Upper lobe of left lung (tissue), 6 donors: ENCODE measurements around the gene FAM177A1. TPM values are rescaled to one million over a fixed set of nuclear protein-coding genes. Genes with fewer than 3 reads are reported as not detected.
"Not testable (repeated sequence)": the region's sequence is repeated elsewhere in the genome, so short reads cannot be mapped to it uniquely, and the experiment has no call there.

Source experiments
- ATAC-seq, 2 donors: fragments of 200-7000 bp; cut with Tn5 transposase; one replicate each; pipeline ENCODE4 v1.9.1; 2022; ENCODE audit warnings: mild to moderate bottlenecking in 2 of 2, moderate library complexity in 2 of 2; ENCODE audit not compliant: low FRiP score in 2 of 2
- DNase-seq, 2 donors: peaks; one replicate each; pipeline ENCODE4 v3.0.0-alpha.2; 2019 to 2020
- H3K27ac ChIP-seq, 4 donors: fragments of 200-600 bp; sonication (generic); one replicate each; pipeline ENCODE4 v1.5.1; 2016 to 2019
- H3K27me3 ChIP-seq, 4 donors: fragments of 200-600 bp; sonication (generic); one replicate each; pipeline ENCODE4 v1.5.1; 2017 to 2019
- H3K36me3 ChIP-seq, 4 donors: fragments of 200-600 bp; sonication (generic); one replicate each; pipeline ENCODE4 v1.5.1; 2016 to 2019
- H3K4me1 ChIP-seq, 4 donors: fragments of 200-600 bp; sonication (generic); one replicate each; pipeline ENCODE4 v1.5.1; 2018 to 2019
- H3K4me3 ChIP-seq, 4 donors: fragments of 200-600 bp; sonication (generic); one replicate each; pipeline ENCODE4 v1.5.1; 2017 to 2019; ENCODE audit warnings: mild to moderate bottlenecking in 2 of 4, moderate library complexity in 1 of 4
- H3K9me3 ChIP-seq, 4 donors: fragments of 200-600 bp; sonication (generic); one replicate each; pipeline ENCODE4 v1.5.1; 2018 to 2019
- EP300 ChIP-seq, 4 donors: sonication (generic); formaldehyde crosslinking; IDR thresholded peaks; one replicate each; pipeline ENCODE4 v1.5.1; 2017; ENCODE audit warnings: antibody characterized with exemption in 4 of 4, control low read depth in 2 of 4
- POLR2A ChIP-seq, 4 donors: fragments of 450-650 bp; IDR thresholded peaks; one replicate each; pipeline ENCODE4 v1.5.1; 2016 to 2017; ENCODE audit warnings: antibody characterized with exemption in 4 of 4, mild to moderate bottlenecking in 2 of 4
- POLR2AphosphoS5 ChIP-seq, 2 donors: sonication (generic); formaldehyde crosslinking; IDR thresholded peaks; one replicate each; pipeline ENCODE4 v1.5.1; 2017; ENCODE audit warnings: antibody characterized with exemption in 2 of 2
- WGBS, 2 donors: methylation state at CpG; one replicate each; pipeline ENCODE4 v1.1.5; 2017 to 2018; 5-methylcytosine and 5-hydroxymethylcytosine counted together
- total RNA-seq, 6 donors: library from RNA; depleted of rRNA in 4 of 6; stranded (reverse); fragments of >200 nt in 4 of 6; gene quantifications; one replicate each; pipeline versions ENCODE4 v1.1.0 to v1.2.1, GENCODE V29; 2016 to 2021
- TF ChIP-seq, protein P1 (sequence below), 6 experiments: fragments of 450-650 bp in 4 of 6; fragments of 200-600 bp in 2 of 6; sonication (generic) in 2 of 6; IDR thresholded peaks; one replicate each; pipeline ENCODE4 v1.5.1; 2016 to 2019; ENCODE audit warnings: antibody characterized with exemption in 6 of 6
- donor health status: DM: no; HTN: no; CAD: no; lungs with moderate emphysema.
- donor health status: DM: no; HTN: yes; CAD: no; lungs with severe emphysema.

The FAM177A1 gene
- total RNA-seq, 6 donors from 2014 or later = 88.5 to 221 (median 116) TPM

DNA sequence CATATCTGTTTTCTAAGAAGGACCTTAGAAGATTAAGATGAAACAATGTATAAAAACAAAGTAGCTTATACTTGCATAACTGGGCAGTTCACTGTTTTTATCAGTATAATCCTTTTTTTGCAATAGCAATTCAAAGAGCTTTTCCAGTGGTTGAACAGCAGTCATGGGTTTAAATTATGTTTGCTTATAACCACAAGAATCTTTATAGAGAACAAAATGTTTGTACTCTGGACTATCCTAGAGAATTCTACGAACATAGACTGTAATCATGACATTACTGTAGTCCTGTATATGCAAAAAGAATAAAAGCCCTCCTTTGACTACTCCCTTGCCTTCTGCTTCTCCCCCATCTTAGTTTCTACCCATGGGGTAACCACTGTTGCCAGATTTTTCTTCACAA, 5.7 kb downstream of the FAM177A1 start:
- peaks cover 23 to 54% (median 39%) of the 10 kb centered on the region in 4 donors for H3K4me1 ChIP-seq
- H3K4me3 ChIP-seq = no peak overlapping the region
- no peaks in the 10 kb centered on the region for H3K9me3 ChIP-seq
- peak overlapping the region; percentile 50 to 98 (median 68) for H3K27ac ChIP-seq
- DNase-seq (no peak), ATAC-seq (peak; percentile 33 to 81)
- no peaks in the 10 kb centered on the region for H3K27me3 ChIP-seq
- H3K36me3 ChIP-seq = peaks cover 8 to 58% (median 29%) of the 10 kb centered on the region in 4 donors
- TF ChIP-seq, protein P1, sequence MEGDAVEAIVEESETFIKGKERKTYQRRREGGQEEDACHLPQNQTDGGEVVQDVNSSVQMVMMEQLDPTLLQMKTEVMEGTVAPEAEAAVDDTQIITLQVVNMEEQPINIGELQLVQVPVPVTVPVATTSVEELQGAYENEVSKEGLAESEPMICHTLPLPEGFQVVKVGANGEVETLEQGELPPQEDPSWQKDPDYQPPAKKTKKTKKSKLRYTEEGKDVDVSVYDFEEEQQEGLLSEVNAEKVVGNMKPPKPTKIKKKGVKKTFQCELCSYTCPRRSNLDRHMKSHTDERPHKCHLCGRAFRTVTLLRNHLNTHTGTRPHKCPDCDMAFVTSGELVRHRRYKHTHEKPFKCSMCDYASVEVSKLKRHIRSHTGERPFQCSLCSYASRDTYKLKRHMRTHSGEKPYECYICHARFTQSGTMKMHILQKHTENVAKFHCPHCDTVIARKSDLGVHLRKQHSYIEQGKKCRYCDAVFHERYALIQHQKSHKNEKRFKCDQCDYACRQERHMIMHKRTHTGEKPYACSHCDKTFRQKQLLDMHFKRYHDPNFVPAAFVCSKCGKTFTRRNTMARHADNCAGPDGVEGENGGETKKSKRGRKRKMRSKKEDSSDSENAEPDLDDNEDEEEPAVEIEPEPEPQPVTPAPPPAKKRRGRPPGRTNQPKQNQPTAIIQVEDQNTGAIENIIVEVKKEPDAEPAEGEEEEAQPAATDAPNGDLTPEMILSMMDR (IDR thresholded peaks at IDR 0.05) = no peak
- no peak for TF ChIP-seq POLR2A (IDR thresholded peaks at IDR 0.05)
- peak in 1 of 4 donors; percentile 87 for TF ChIP-seq EP300 (IDR thresholded peaks at IDR 0.05)
- TF ChIP-seq POLR2AphosphoS5 (IDR thresholded peaks at IDR 0.05) = no peak
- WGBS, 2 donors = 58 to 74% methylated on average over 1 of the region's 1 CpG

DNA sequence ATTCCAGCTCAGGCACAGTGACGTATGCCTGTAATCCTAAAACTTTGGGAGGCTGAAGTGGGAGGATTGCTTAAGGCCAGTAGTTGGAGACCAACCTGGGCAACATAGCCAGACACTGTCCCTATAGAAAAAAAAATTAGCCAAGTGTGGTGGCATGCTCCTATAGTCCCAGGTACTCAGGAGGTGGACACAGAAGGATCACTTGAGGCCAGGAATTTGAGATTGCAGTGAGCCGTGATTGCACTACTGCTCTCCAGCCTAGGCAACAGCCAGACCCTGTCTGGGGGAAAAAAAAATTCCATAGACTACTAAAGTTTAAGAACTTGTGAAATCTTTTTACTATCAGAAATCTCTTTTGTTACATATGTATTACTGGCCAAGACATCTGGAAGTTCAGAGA, 6.6 kb downstream of the FAM177A1 start:
- Histone ChIP-seq H3K27me3 (no peaks in the 10 kb centered on the region), H3K27ac (peak overlapping the region; percentile 50 to 98 (median 58)), H3K36me3 (peaks cover 8 to 66% (median 29%) of the 10 kb centered on the region in 4 donors), H3K4me3 (no peak overlapping the region), H3K9me3 (no peaks in the 10 kb centered on the region), H3K4me1 (peaks cover 19 to 49% (median 34%) of the 10 kb centered on the region in 4 donors)
- WGBS, 2 donors = 81 to 86% methylated on average over 2 of the region's 2 CpGs
- TF ChIP-seq POLR2AphosphoS5 (IDR thresholded peaks at IDR 0.05) = no peak
- no peak for TF ChIP-seq POLR2A (IDR thresholded peaks at IDR 0.05)
- TF ChIP-seq, protein P1 (IDR thresholded peaks at IDR 0.05) = no peak
- TF ChIP-seq EP300 (IDR thresholded peaks at IDR 0.05) = no peak
- DNase-seq (peak in 1 of 2 donors; percentile 53), ATAC-seq (peak in 1 of 2 donors; percentile 31)

DNA sequence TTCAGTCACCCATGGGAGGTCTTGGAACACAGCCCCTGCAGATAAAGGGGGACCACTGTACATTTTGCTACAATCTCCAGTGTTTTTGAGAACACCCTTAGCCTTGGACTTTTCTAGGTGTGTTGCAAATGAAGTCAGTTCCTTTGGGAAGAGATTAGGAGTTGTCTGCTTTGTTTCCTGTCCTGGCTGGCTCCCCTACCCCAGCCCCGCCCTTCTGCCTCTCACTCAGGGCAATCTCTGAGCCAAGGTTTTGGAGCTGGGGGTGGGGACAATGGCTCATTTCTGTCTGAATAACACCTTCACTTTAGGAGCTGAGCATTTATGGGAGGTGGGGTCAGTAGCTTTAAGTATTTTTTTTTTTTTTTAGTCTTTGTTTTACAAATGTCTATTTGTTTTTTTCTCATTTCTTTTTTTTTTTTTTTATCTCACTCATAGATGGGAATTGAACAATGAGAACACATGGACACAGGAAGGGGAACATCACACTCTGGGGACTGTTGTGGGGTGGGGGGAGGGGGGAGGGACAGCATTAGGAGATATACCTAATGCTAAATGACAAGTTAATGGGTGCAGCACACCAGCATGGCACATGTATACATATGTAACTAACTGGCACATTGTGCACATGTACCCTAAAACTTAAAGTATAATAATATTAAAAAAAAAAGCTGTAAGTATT, 15.2 kb downstream of the FAM177A1 start:
- peak in 1 of 2 donors; percentile 38 for TF ChIP-seq POLR2AphosphoS5 (IDR thresholded peaks at IDR 0.05)
- WGBS, 2 donors = 67 to 69% methylated on average over 1 of the region's 1 CpG
- Histone ChIP-seq H3K4me1 (peaks cover 0 to 13% (median 12%) of the 10 kb centered on the region in 4 donors), H3K27ac (peak overlapping the region; percentile 20 to 65 (median 44)), H3K36me3 (peaks cover 11 to 58% (median 17%) of the 10 kb centered on the region in 4 donors)
- DNase-seq (peak in 1 of 2 donors; percentile 37), ATAC-seq (peak; percentile 43 to 67)
- not testable (repeated sequence) for H3K4me3 ChIP-seq, H3K9me3 ChIP-seq, H3K27me3 ChIP-seq

DNA sequence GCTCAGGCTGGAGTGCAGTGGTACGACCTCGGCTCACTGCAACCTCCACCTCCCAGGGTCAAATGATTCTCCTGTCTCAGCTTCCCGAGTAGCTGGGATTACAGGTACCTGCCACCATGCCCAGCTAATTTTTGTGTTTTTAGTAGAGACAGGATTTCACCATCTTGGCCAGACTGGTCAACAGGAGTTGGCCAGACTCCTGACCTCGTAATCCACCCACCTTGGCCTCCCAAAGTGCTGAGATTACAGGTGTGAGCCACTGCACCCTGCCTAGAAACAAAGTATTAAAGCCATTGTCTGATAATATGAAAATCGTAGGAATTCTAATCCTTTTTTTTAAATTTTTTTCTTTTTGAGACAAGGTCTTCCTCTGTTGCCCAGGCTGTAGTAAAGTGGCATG, 19.7 kb downstream of the FAM177A1 start:
- H3K4me3 ChIP-seq, H3K9me3 ChIP-seq, H3K27me3 ChIP-seq, DNase-seq, H3K27ac ChIP-seq, ATAC-seq: not testable (repeated sequence)
- peaks cover 0 to 46% (median 10%) of the 10 kb centered on the region in 4 donors for H3K36me3 ChIP-seq
- H3K4me1 ChIP-seq = peaks cover 0 to 11% (median 5%) of the 10 kb centered on the region in 4 donors
- 92 to 95% methylated on average over 5 of the region's 5 CpGs for WGBS, 2 donors

DNA sequence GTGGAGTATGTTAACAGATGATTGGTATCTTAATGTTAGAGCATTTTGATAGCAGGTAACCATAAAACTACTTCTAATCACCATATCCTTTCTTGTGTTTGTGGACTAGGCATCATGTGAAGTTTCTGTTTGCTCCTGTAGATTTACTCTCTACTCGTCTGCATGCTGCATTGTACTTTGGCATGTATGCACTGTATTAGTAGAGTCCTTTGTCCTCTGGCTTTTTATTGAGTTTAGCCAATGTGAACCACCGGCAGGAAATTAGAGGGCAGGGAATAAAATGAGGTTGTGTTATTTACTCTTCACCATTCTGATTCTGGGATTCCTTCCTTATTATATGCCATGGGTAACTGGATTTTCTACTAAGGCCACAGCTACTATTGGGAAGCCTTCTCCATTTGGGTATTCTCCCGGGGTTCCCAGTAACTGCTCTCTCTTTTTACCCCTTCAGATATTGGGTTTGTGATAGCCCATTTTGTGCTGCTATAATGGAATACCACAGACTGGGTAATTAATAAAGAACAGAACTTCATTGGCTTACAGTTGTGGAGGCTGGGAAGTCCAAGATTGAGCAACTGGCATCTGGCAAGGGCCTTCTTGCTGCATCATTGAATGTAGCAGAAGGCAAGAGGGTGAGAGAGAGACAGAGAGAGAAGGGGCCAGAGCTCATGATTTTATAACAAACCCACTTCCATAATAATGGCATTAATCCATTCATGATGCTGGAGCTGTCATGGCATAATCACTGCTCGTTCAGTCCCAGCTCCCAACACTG, 22.4 kb downstream of the FAM177A1 start:
- WGBS, 2 donors = 94 to 97% methylated on average over 4 of the region's 4 CpGs

More for the DNA sequence above, 22.4 kb downstream of the FAM177A1 start:
- Histone ChIP-seq H3K9me3 (no peaks in the 10 kb centered on the region), H3K4me3 (no peak overlapping the region), H3K27me3 (no peaks in the 10 kb centered on the region), H3K4me1 (peaks cover 0 to 5% (median 0%) of the 10 kb centered on the region in 4 donors), H3K36me3 (peaks cover 0 to 53% (median 10%) of the 10 kb centered on the region in 4 donors), H3K27ac (no peak overlapping the region)
- TF ChIP-seq EP300 (IDR thresholded peaks at IDR 0.05) (no peak), POLR2AphosphoS5 (IDR thresholded peaks at IDR 0.05) (no peak), POLR2A (IDR thresholded peaks at IDR 0.05) (no peak)
- TF ChIP-seq, protein P1 (IDR thresholded peaks at IDR 0.05) = no peak
- DNase-seq (no peak), ATAC-seq (no peak)
